Breast epithelium (tissue), 4 donors: ENCODE measurements around the gene BCAP31. TPM values are rescaled to one million over a fixed set of nuclear protein-coding genes. Genes with fewer than 3 reads are reported as not detected.

Experiments used
- DNase-seq, 2 donors: peaks; one replicate each; pipeline ENCODE4 v3.0.0-alpha.2; 2019; ENCODE audit warnings: low spot score in 2 of 2
- H3K27ac ChIP-seq, 2 donors: fragments of 200-600 bp; sonication (generic) in 1 of 2; one replicate each; pipeline ENCODE4 v1.5.1; 2016 to 2019; ENCODE audit warnings: mild to moderate bottlenecking in 1 of 2
- H3K27me3 ChIP-seq, 2 donors: fragments of 200-600 bp; sonication (generic) in 1 of 2; one replicate each; pipeline versions ENCODE4 v1.5.1 to v1.6.0; 2017 to 2019; ENCODE audit warnings: control low read depth in 1 of 2, mild to moderate bottlenecking in 1 of 2
- H3K36me3 ChIP-seq: fragments of 200-600 bp; one replicate; pipeline ENCODE4 v1.5.1; 2019
- H3K4me1 ChIP-seq, 2 donors: fragments of 200-600 bp; sonication (generic); one replicate each; pipeline ENCODE4 v1.5.1; 2016 to 2019; ENCODE audit warnings: control low read depth in 1 of 2
- H3K4me3 ChIP-seq, 3 donors: fragments of 200-600 bp; sonication (generic); 1 replicate in 2 of 3; 2 replicates in 1 of 3; pipeline ENCODE4 v1.5.1; 2016 to 2019; ENCODE audit warnings: mild to moderate bottlenecking in 3 of 3, moderate library complexity in 2 of 3
- H3K9me3 ChIP-seq, 2 donors: fragments of 200-600 bp; sonication (generic) in 1 of 2; one replicate each; pipeline ENCODE4 v1.5.1; 2016 to 2019; ENCODE audit warnings: control low read depth in 1 of 2
- CTCF ChIP-seq, 3 donors: fragments of 450-650 bp; IDR thresholded peaks; one replicate each; pipeline ENCODE4 v1.5.1; 2016 to 2017; ENCODE audit warnings: antibody characterized with exemption in 3 of 3, mild to moderate bottlenecking in 3 of 3, moderate library complexity in 3 of 3
- POLR2A ChIP-seq: fragments of 450-650 bp; IDR thresholded peaks from one replicate; pipeline ENCODE4 v1.6.1; 2016; ENCODE audit warnings: antibody characterized with exemption, mild to moderate bottlenecking, moderate library complexity
- POLR2AphosphoS5 ChIP-seq, 3 donors: sonication (generic); formaldehyde crosslinking; IDR thresholded peaks; one replicate each; pipeline ENCODE4 v1.6.1; 2017; ENCODE audit warnings: antibody characterized with exemption in 3 of 3
- intact Hi-C: fragments of 100-400 bp; cut with DNase I; formaldehyde crosslinking; loops from one replicate; pipeline ENCODE4 v1.15.1; 2023; ENCODE audit warnings: low total_unique reads
- total RNA-seq, 3 donors: library from RNA; depleted of rRNA; stranded (reverse); fragments of >200 nt; gene quantifications; one replicate each; pipeline ENCODE4 v1.1.0, GENCODE V29; 2016

BCAP31 gene
- total RNA-seq, 3 donors from 2014 or later = 120 to 245 (median 129) TPM

DNA sequence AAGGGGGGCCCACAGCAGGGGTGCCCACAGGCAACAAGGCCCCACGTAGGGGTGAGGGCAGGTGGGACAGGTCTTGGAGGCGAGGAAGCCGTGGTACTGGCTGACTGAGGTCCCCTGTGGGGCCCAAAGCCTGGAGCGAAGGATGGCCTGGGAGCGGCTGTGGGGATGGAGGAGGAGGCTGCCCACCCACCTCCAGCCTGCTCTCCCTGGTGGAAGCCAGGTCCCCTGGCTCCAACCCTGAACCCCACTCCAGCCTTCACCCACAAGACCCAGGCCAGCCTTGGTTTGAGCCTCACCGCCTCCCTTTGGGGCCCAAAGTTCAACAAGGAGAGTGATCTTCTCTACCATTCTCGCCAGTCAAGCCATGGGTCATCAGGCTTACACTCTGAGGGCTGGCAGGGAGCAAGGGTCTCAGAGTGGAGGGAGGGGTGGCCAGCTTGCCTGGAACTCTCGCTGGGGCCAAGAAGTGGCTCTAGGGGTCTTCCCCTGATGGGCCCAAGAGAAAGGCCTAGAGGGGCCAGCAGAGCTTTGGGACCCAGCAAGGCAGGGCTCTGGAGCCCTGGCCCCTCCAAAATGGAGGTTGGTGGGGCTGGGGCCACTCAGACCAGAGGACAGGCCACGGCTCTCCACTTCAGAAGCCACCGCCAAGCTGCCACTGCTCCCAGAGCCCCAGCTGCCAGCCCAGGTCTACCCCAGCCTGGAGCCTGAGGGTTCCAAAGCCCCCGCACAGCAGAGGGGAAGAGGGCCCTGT, 55.6 kb downstream of the BCAP31 start:
- DNase-seq = no peak
- no peaks in the 10 kb centered on the region for H3K36me3 ChIP-seq
- no peak overlapping the region for H3K4me3 ChIP-seq
- no peak overlapping the region for H3K27ac ChIP-seq
- intact Hi-C loops = no loop called here
- H3K9me3 ChIP-seq = peaks cover 0 to 13% of the 10 kb centered on the region in 2 donors
- H3K27me3 ChIP-seq = peaks cover 0 to 64% of the 10 kb centered on the region in 2 donors
- TF ChIP-seq CTCF (IDR thresholded peaks at IDR 0.05) = no peak
- no peaks in the 10 kb centered on the region for H3K4me1 ChIP-seq

GRCh38 chrX:153667956-153668396, 56.2 kb downstream of the BCAP31 start:
- TF ChIP-seq CTCF (IDR thresholded peaks at IDR 0.05) (peak; percentile 60 to 63 (median 62)), POLR2AphosphoS5 (IDR thresholded peaks at IDR 0.05) (no peak)
- H3K36me3 ChIP-seq = no peaks in the 10 kb centered on the region
- H3K27ac ChIP-seq = no peak overlapping the region
- H3K27me3 ChIP-seq = peaks cover 0 to 65% of the 10 kb centered on the region in 2 donors
- intact Hi-C loops = no loop called here
- peak; percentile 75 to 86 for DNase-seq
- H3K4me1 ChIP-seq = no peaks in the 10 kb centered on the region
- H3K9me3 ChIP-seq = peaks cover 0 to 13% of the 10 kb centered on the region in 2 donors
- peak overlapping the region in 1 of 3 donors; percentile 41 for H3K4me3 ChIP-seq

GRCh38 chrX:153667281-153667955, 56.8 kb downstream of the BCAP31 start:
- H3K27ac ChIP-seq = no peak overlapping the region
- peaks cover 0 to 63% of the 10 kb centered on the region in 2 donors for H3K27me3 ChIP-seq
- intact Hi-C loops = no loop called here
- H3K9me3 ChIP-seq = peaks cover 0 to 13% of the 10 kb centered on the region in 2 donors
- no peak for TF ChIP-seq POLR2A
- no peak for TF ChIP-seq CTCF (IDR thresholded peaks at IDR 0.05)
- TF ChIP-seq POLR2AphosphoS5 (IDR thresholded peaks at IDR 0.05) = no peak
- H3K36me3 ChIP-seq = no peaks in the 10 kb centered on the region
- DNase-seq = no peak
- H3K4me1 ChIP-seq = no peaks in the 10 kb centered on the region
- peak overlapping the region in 1 of 3 donors; percentile 41 for H3K4me3 ChIP-seq

GRCh38 chrX:153665726-153666306, 58.4 kb downstream of the BCAP31 start:
- TF ChIP-seq CTCF (IDR thresholded peaks at IDR 0.05) (no peak), POLR2A (no peak), POLR2AphosphoS5 (IDR thresholded peaks at IDR 0.05) (no peak)
- Histone ChIP-seq H3K27ac (no peak overlapping the region), H3K36me3 (no peaks in the 10 kb centered on the region), H3K9me3 (peaks cover 0 to 24% of the 10 kb centered on the region in 2 donors), H3K27me3 (peaks cover 0 to 55% of the 10 kb centered on the region in 2 donors), H3K4me3 (no peak overlapping the region), H3K4me1 (no peaks in the 10 kb centered on the region)
- intact Hi-C loops = no loop called here
- no peak for DNase-seq

DNA sequence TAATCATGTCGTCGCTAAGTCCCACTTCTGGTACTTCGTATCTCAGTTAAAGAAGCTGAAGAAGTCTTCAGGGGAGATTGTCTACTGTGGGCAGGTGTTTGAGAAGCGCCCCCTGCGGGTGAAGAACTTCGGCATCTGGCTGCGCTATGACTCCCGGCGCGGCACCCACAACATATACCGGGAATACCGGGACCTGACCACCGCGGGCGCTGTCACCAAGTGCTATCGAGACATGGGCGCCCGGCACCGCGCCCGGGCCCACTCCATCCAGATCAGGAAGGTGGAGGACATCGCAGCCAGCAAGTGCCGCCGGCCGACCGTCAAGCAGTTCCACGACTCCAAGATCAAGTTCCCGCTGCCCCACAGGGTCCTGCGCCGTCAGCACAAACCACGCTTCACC, 61.9 kb downstream of the BCAP31 start:
- TF ChIP-seq POLR2AphosphoS5 (IDR thresholded peaks at IDR 0.05) = no peak
- peak in 2 of 3 donors; percentile 15 to 22 for TF ChIP-seq CTCF (IDR thresholded peaks at IDR 0.05)
- no peak for DNase-seq
- intact Hi-C loops = no loop called here
- no peak overlapping the region for H3K27ac ChIP-seq
- H3K4me3 ChIP-seq = peak overlapping the region in 1 of 3 donors; percentile 32
- no peaks in the 10 kb centered on the region for H3K36me3 ChIP-seq
- no peaks in the 10 kb centered on the region for H3K4me1 ChIP-seq
- peaks cover 0 to 24% of the 10 kb centered on the region in 2 donors for H3K9me3 ChIP-seq
- peaks cover 0 to 36% of the 10 kb centered on the region in 2 donors for H3K27me3 ChIP-seq
